NCI-H1436 (cell line): ENCODE data around the gene ZNF438.

Experiments used
- DNase-seq: peaks from one replicate; lab custom pipeline; 2025; lab: John Stamatoyannopoulos, UW

The ZNF438 gene

GRCh38 chr10:30878920-30879319 is 152.7 kb downstream of the ZNF438 start:
- DNase-seq: no peak

- no peak for DNase-seq
These were observed 154.6 kb downstream of the ZNF438 start for GRCh38 chr10:30877111-30877510.

- DNase-seq: no peak
These were observed 158.3 kb downstream of the ZNF438 start for GRCh38 chr10:30873411-30873810.

GRCh38 chr10:30870896-30871295 is 160.8 kb downstream of the ZNF438 start:
- DNase-seq: no peak

GRCh38 chr10:30869566-30869965 is 162.1 kb downstream of the ZNF438 start:
- no peak for DNase-seq

GRCh38 chr10:30868611-30869010 is 163.1 kb downstream of the ZNF438 start:
- DNase-seq: no peak

- DNase-seq: no peak
These were observed 164.8 kb downstream of the ZNF438 start for GRCh38 chr10:30866896-30867295.

GRCh38 chr10:30865141-30865926 is 166.3 kb downstream of the ZNF438 start:
- no peak for DNase-seq

GRCh38 chr10:30863516-30864210 is 168.0 kb downstream of the ZNF438 start:
- DNase-seq: no peak

- no peak for DNase-seq
These were observed 169.2 kb downstream of the ZNF438 start for GRCh38 chr10:30862486-30862885.

GRCh38 chr10:30861976-30862375 is 169.7 kb downstream of the ZNF438 start:
- DNase-seq: no peak

- DNase-seq: no peak
These were observed 170.4 kb downstream of the ZNF438 start for GRCh38 chr10:30861221-30861620.

- no peak for DNase-seq
These were observed 173.2 kb downstream of the ZNF438 start for GRCh38 chr10:30858499-30858898.

GRCh38 chr10:30857803-30858202 is 173.9 kb downstream of the ZNF438 start:
- no peak for DNase-seq

- no peak for DNase-seq
These were observed 176.5 kb downstream of the ZNF438 start for GRCh38 chr10:30855131-30855530.

- DNase-seq: no peak
These were observed 177.0 kb downstream of the ZNF438 start for GRCh38 chr10:30854656-30855055.

- DNase-seq: no peak
These were observed 178.6 kb downstream of the ZNF438 start for GRCh38 chr10:30853066-30853465.

GRCh38 chr10:30850776-30851175 is 180.9 kb downstream of the ZNF438 start:
- no peak for DNase-seq

GRCh38 chr10:30849231-30850035 is 182.2 kb downstream of the ZNF438 start:
- no peak for DNase-seq

- DNase-seq: no peak
These were observed 183.2 kb downstream of the ZNF438 start for GRCh38 chr10:30848396-30849032.

- no peak for DNase-seq
These were observed 184.0 kb downstream of the ZNF438 start for GRCh38 chr10:30847642-30848041.

- no peak for DNase-seq
These were observed 184.5 kb downstream of the ZNF438 start for GRCh38 chr10:30847199-30847598.
